Common myeloid progenitor, CD34-positive (primary cell): ENCODE results near the gene ZDHHC3.
A peak's percentile ranks its signal among the peaks of the same experiment; 100 is the strongest.

Experiments
- CTCF ChIA-PET: fragments of 350-600 bp; sonication (Branson Sonifier 250); formaldehyde crosslinking; loops from one replicate; lab custom pipeline; 2021; ENCODE audit warnings: antibody characterized with exemption; lab: Charles Lee
- POLR2A ChIA-PET: fragments of 350-600 bp; sonication (Branson Sonifier 250); formaldehyde crosslinking; loops from one replicate; lab custom pipeline; 2021; ENCODE audit warnings: antibody characterized with exemption; lab: Charles Lee
- DNase-seq, 3 donors: peaks; one replicate each; pipeline versions ENCODE4 v3.0.0 to v3.0.0-alpha.2; 2013
- H3K27ac ChIP-seq, 2 experiments: 1 replicate in 1 of 2; 2 replicates in 1 of 2; pipeline ENCODE4 v1.7.0; 2013; ENCODE audit warnings: inconsistent platforms in 2 of 2, low read length in 2 of 2, mild to moderate bottlenecking in 2 of 2, low read depth in 1 of 2, moderate library complexity in 1 of 2; ENCODE audit not compliant: severe bottlenecking in 2 of 2, insufficient read depth in 1 of 2, poor library complexity in 1 of 2
- H3K27me3 ChIP-seq, 5 experiments: replicated peaks in 2 of 5; 1 replicate in 3 of 5; 2 replicates in 2 of 5; pipeline versions ENCODE4 v1.6.1 to v1.7.0; 2013; ENCODE audit warnings: low read length in 4 of 5, mild to moderate bottlenecking in 2 of 5, moderate library complexity in 2 of 5, inconsistent platforms in 1 of 5; ENCODE audit not compliant: insufficient read depth in 5 of 5, control insufficient read depth in 4 of 5
- H3K36me3 ChIP-seq, 4 experiments: 1 replicate in 2 of 4; 2 replicates in 2 of 4; pipeline versions ENCODE4 v1.6.1 to v1.7.0; 2013; ENCODE audit warnings: low read length in 3 of 4, control low read depth in 1 of 4, mild to moderate bottlenecking in 1 of 4; ENCODE audit not compliant: control insufficient read depth in 4 of 4, insufficient read depth in 4 of 4
- H3K4me1 ChIP-seq, 4 experiments: 1 replicate in 3 of 4; 2 replicates in 1 of 4; pipeline versions ENCODE4 v1.6.1 to v1.7.1; 2013; ENCODE audit warnings: low read length in 3 of 4, mild to moderate bottlenecking in 3 of 4, control low read depth in 1 of 4, inconsistent platforms in 1 of 4, moderate library complexity in 1 of 4; ENCODE audit not compliant: control insufficient read depth in 4 of 4, insufficient read depth in 4 of 4; ENCODE audit errors: control extremely low read depth in 1 of 4
- H3K4me3 ChIP-seq, 7 experiments: 1 replicate in 4 of 7; 2 replicates in 3 of 7; pipeline versions ENCODE4 v1.5.1 to v1.7.0; 2013; ENCODE audit warnings: mild to moderate bottlenecking in 7 of 7, low read length in 6 of 7, moderate library complexity in 6 of 7, inconsistent platforms in 2 of 7, low read depth in 2 of 7, control low read depth in 1 of 7; ENCODE audit not compliant: insufficient read depth in 4 of 7, control insufficient read depth in 1 of 7; ENCODE audit errors: extremely low read depth in 1 of 7
- H3K9me3 ChIP-seq, 5 experiments: 1 replicate in 4 of 5; 2 replicates in 1 of 5; pipeline versions ENCODE4 v1.6.1 to v1.7.1; 2013; ENCODE audit warnings: low read length in 4 of 5, mild to moderate bottlenecking in 2 of 5, inconsistent platforms in 1 of 5, low read depth in 1 of 5, moderate library complexity in 1 of 5; ENCODE audit not compliant: control insufficient read depth in 4 of 5, insufficient read depth in 2 of 5; ENCODE audit errors: control extremely low read depth in 1 of 5
- WGBS: methylation state at CpG from one replicate; pipeline ENCODE4 v1.1.5; 2013; ENCODE audit not compliant: insufficient coverage; 5-methylcytosine and 5-hydroxymethylcytosine counted together

The ZDHHC3 gene

DNA sequence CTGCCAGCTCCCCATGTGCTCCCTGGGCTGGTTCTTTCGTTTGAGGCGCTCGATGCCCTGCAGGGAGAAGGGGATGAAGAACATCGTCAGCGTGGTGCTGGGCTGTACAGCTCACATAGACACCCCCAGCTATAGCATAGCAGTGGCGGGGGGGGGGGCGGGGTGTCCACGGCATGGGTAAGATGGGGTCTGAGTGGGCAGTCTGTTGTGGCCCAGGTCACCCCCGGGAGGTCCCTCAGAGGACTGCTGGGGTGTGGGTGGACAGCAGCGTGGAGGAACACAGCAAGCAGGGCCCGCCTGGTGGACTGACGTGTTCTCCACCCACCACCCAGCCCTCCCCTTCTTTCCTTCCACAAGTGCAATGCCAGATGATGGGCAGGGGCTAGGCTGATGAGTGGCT lies 57.9 kb downstream of the ZDHHC3 start:
- no peaks in the 10 kb centered on the region for H3K9me3 ChIP-seq
- peaks cover 0 to 24% (median 14%) of the 10 kb centered on the region in 4 experiments for H3K36me3 ChIP-seq
- H3K27ac ChIP-seq = no peak overlapping the region
- no peaks in the 10 kb centered on the region for H3K27me3 ChIP-seq
- DNase-seq = no peak
- no peaks in the 10 kb centered on the region for H3K4me1 ChIP-seq
- ChIA-PET POLR2A (no interaction called here), CTCF (interaction anchor here (1.2 kb wide), 1 partner anchor 10 kb away, joined by 4 read pairs; no protein-coding TSS in a partner anchor)
- H3K4me3 ChIP-seq = no peak overlapping the region
- WGBS = 100% methylated on average over 4 of the region's 12 CpGs

DNA sequence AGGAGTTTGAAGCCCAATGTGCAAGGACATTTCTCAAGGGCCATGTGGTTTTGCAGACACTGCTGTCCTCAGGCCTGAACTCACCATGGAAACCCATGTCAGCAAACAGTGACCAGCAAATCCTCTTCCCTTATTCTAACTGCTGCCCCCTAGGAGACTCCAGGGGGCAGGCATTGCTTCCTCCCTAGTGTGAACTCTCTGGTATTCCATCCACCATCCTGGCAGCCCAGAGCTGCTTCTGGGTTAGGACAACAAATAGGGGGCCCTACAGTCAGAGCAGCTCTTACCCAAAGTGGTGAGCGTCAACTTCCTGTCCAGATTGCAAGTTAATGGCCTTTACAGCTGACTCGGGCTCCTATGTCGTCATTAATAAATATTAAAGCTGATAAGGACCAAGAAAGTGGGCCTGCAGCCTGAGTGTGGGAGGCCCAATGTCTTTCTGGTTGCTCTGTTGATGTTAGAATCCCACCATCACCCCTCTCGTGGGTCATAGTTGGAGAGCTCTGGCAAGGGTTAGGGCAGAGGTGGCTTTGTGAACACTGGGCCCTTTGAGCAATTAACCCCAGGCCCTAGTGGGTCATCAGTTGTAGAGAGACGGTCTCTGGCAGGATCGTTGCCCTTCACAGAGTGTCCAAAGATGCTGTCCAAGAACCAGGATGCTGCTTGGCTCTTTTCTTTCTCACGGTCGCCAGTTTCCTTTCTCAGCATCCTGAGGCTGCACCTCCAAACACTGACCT lies 60.1 kb downstream of the ZDHHC3 start:
- Histone ChIP-seq H3K27me3 (no peaks in the 10 kb centered on the region), H3K4me3 (no peak overlapping the region), H3K4me1 (no peaks in the 10 kb centered on the region), H3K27ac (no peak overlapping the region), H3K9me3 (peaks cover 0 to under 1% (median 0%) of the 10 kb centered on the region in 5 experiments), H3K36me3 (peaks cover 0 to 11% (median 7%) of the 10 kb centered on the region in 4 experiments)
- peak in 2 of 3 donors; percentile 11 to 22 for DNase-seq
- POLR2A ChIA-PET = no interaction called here
- CTCF ChIA-PET = interaction anchor here (1.1 to 4.0 kb wide), 6 partner anchors 8 to 383 kb away, joined by 3 to 21 read pairs (median 5); no protein-coding TSS in a partner anchor
- WGBS = 97% methylated on average over 8 of the region's 8 CpGs

DNA sequence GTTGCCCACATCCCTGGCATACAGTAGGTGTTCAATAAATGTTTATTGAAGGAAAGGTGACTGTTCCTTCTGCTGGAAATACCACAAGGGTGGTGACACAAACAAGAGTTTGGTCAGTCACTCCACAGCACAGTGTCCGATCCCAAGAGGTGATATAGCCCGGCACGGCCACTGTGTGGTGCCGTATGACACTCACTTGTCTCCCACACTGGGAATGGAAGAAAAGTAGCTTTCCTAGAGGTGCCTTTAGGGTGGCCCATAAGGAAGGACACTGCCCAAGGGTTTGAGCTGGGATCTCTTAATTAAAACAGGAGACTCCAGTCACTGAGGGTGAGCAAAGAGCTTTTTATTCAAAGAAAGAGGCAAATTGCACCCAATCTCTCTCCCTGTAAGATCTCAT lies 61.0 kb downstream of the ZDHHC3 start:
- POLR2A ChIA-PET = no interaction called here
- WGBS = 83% methylated on average over 4 of the region's 4 CpGs
- Histone ChIP-seq H3K27ac (no peak overlapping the region), H3K4me1 (no peaks in the 10 kb centered on the region), H3K36me3 (peaks cover 0 to 4% (median 3%) of the 10 kb centered on the region in 4 experiments), H3K27me3 (peaks cover 0 to under 1% (median 0%) of the 10 kb centered on the region in 5 experiments), H3K4me3 (no peak overlapping the region), H3K9me3 (peaks cover 0 to 2% (median 0%) of the 10 kb centered on the region in 5 experiments)
- no peak for DNase-seq
- CTCF ChIA-PET = interaction anchor here (0.6 to 4.0 kb wide), 14 partner anchors 9 to 593 kb away, joined by 3 to 21 read pairs (median 5); no protein-coding TSS in a partner anchor

DNA sequence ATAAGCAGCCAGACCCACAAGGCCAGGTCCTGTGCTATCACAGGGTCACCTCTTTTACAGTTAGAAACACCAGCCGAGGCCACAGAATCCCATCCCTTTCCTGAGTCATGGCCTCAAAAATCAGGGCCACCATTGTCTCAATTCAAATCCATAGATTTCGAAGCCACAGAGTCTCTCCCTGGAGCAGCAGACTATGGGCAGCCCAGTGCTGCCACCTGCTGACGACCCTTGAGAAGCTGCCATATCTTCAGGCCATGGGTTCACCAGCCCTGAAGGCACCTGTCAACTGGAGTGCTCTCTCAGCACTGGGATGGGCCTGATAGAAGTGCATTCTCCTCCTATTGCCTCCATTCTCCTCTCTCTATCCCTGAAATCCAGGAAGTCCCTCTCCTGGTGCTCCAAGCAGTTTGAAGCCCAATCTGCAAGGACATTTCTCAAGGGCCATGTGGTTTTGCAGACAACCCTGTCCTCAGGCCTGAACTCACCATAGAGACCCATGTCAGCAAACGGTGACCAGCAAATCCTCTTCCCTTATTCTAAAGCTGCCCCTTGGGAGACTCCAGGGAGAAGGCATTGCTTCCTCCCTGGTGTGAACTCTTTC lies 62.0 kb downstream of the ZDHHC3 start:
- H3K4me1 ChIP-seq = no peaks in the 10 kb centered on the region
- peak; percentile 55 to 77 (median 66) for DNase-seq
- H3K36me3 ChIP-seq = peaks cover 0 to 4% (median 3%) of the 10 kb centered on the region in 4 experiments
- CTCF ChIA-PET = interaction anchor here (0.6 to 4.0 kb wide), 20 partner anchors 8 to 592 kb away, joined by 3 to 26 read pairs (median 4); no protein-coding TSS in a partner anchor
- POLR2A ChIA-PET = no interaction called here
- H3K27ac ChIP-seq = no peak overlapping the region
- H3K4me3 ChIP-seq = no peak overlapping the region
- WGBS = 14% methylated on average over 4 of the region's 4 CpGs
- H3K27me3 ChIP-seq = peaks cover 0 to 6% (median 2%) of the 10 kb centered on the region in 5 experiments
- peaks cover 0 to 10% (median 5%) of the 10 kb centered on the region in 5 experiments for H3K9me3 ChIP-seq

DNA sequence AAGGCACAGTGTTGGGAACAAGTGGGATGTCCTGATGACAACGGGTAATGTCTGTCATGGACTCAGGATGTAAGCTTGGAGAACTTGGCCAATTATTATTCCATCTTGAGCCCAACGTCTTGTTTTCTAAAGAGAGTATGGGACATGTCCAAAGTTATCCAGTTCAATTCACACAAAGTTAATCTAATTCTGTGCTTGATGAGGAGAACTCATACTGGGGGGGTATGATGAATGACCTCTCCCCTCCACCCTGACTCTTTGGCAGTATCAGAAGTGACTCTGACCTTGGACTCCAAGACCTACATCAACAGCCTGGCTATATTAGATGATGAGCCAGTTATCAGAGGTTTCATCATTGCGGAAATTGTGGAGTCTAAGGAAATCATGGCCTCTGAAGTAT lies 65.3 kb downstream of the ZDHHC3 start:
- ChIA-PET POLR2A (no interaction called here), CTCF (interaction anchor here (4.0 kb wide), 1 partner anchor 377 kb away, joined by 26 read pairs; no protein-coding TSS in a partner anchor)
- no peak for DNase-seq
- Histone ChIP-seq H3K9me3 (peaks cover 1 to 31% (median 13%) of the 10 kb centered on the region in 5 experiments), H3K27ac (no peak overlapping the region), H3K4me1 (no peaks in the 10 kb centered on the region), H3K4me3 (no peak overlapping the region), H3K36me3 (no peaks in the 10 kb centered on the region), H3K27me3 (peaks cover 0 to 7% (median 2%) of the 10 kb centered on the region in 5 experiments)
- 92% methylated on average over 1 of the region's 3 CpGs for WGBS

DNA sequence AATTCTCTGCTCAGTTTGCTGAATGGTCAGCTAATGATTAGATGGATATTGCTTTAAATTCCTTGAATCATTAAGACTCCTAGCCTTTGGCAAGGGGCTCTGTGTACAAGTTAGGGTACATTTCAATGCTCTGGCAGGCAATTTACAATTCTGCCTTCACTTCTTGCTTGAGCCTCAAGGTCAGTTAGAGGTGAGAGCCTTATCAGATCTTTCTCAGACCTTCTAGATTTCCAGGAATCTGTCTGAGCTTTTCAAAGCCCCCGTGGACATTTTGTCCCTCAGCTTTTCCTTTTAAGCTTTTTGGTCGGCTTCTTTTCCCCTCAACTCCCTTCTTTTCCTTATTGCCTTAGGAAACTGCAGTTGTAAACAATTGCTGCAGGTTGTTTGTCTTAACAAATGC lies 66.9 kb downstream of the ZDHHC3 start:
- Histone ChIP-seq H3K9me3 (peaks cover 1 to 37% (median 16%) of the 10 kb centered on the region in 5 experiments), H3K4me3 (no peak overlapping the region), H3K27me3 (peaks cover 0 to 7% (median 2%) of the 10 kb centered on the region in 5 experiments), H3K36me3 (no peaks in the 10 kb centered on the region), H3K27ac (no peak overlapping the region), H3K4me1 (no peaks in the 10 kb centered on the region)
- POLR2A ChIA-PET = interaction anchor here (0.6 kb wide), 1 partner anchor 164 kb away, joined by 4 read pairs; no protein-coding TSS in a partner anchor
- no peak for DNase-seq
- WGBS = 9% methylated on average over 1 of the region's 2 CpGs
- CTCF ChIA-PET = interaction anchor here (0.5 to 1.2 kb wide), 2 partner anchors 8 to 109 kb away, joined by 3 to 4 read pairs; no protein-coding TSS in a partner anchor
